Caco-2 (cell line): ENCODE measurements around the gene PFKFB2. TPM values are rescaled to one million over a fixed set of nuclear protein-coding genes. Genes with fewer than 3 reads are reported as not detected.

ENCODE experiments used
- BruUV-seq: library from RNA; stranded (reverse); fragments of 400-500 nt; replicated peaks from 2 replicates; lab custom pipeline; 2021; lab: Mats Ljungman, UMichigan
- CTCF ChIA-PET: fragments of 300-600 bp; sonication (Branson Sonifier 250); formaldehyde crosslinking; loops from one replicate; lab custom pipeline; 2022; ENCODE audit warnings: antibody characterized with exemption; lab: Charles Lee
- POLR2A ChIA-PET: fragments of 300-600 bp; sonication (Branson Sonifier 250); formaldehyde crosslinking; loops from one replicate; lab custom pipeline; 2022; ENCODE audit warnings: antibody characterized with exemption; lab: Charles Lee
- DNase-seq, 2 experiments: peaks; one replicate each; pipeline versions ENCODE4 v3.0.0 to v3.0.0-alpha.2; 2020 to 2022
- H3K27me3 ChIP-seq: replicated peaks from 2 replicates; pipeline ENCODE4 v1.6.0; 2011; ENCODE audit warnings: low read length; ENCODE audit not compliant: control insufficient read depth, insufficient read depth
- H3K36me3 ChIP-seq: 2 replicates; pipeline ENCODE4 v1.5.1; 2011; ENCODE audit warnings: low read length; ENCODE audit not compliant: control insufficient read depth, insufficient read depth
- H3K4me1 ChIP-seq: fragments of 250-450 bp; sonication (Bioruptor Pico); 2 replicates; pipeline ENCODE4 v1.5.1; 2020; ENCODE audit warnings: mild to moderate bottlenecking
- H3K4me3 ChIP-seq: 2 replicates; pipeline ENCODE4 v1.5.1; 2011; ENCODE audit warnings: low read depth, mild to moderate bottlenecking, control low read depth, low read length
- H3K9me3 ChIP-seq: fragments of 250-450 bp; sonication (Bioruptor Pico); 2 replicates; pipeline ENCODE4 v1.5.1; 2020; ENCODE audit warnings: mild to moderate bottlenecking, moderate library complexity
- H3K27ac Mint-ChIP-seq: one replicate; pipeline ENCODE4 v1.8.0; 2022; ENCODE audit warnings: mixed read lengths; ENCODE audit not compliant: unreplicated experiment
- H3K27me3 Mint-ChIP-seq: one replicate; pipeline ENCODE4 v1.8.0; 2022; ENCODE audit warnings: mixed read lengths; ENCODE audit not compliant: insufficient read depth, unreplicated experiment
- H3K36me3 Mint-ChIP-seq: one replicate; pipeline ENCODE4 v1.8.0; 2022; ENCODE audit warnings: mild to moderate bottlenecking, mixed read lengths; ENCODE audit not compliant: insufficient read depth, unreplicated experiment
- H3K4me1 Mint-ChIP-seq: one replicate; pipeline ENCODE4 v1.8.0; 2022; ENCODE audit warnings: low read depth, mixed read lengths; ENCODE audit not compliant: unreplicated experiment
- H3K4me3 Mint-ChIP-seq: one replicate; pipeline ENCODE4 v1.8.0; 2022; ENCODE audit warnings: mild to moderate bottlenecking, moderate library complexity, mixed read lengths; ENCODE audit not compliant: unreplicated experiment
- H3K9me3 Mint-ChIP-seq: one replicate; pipeline ENCODE4 v1.8.0; 2022; ENCODE audit warnings: mixed read lengths; ENCODE audit not compliant: unreplicated experiment
- intact Hi-C: fragments of 100-400 bp; cut with micrococcal nuclease; formaldehyde crosslinking; loops from one replicate; pipeline ENCODE4 v1.10.0; 2022; ENCODE audit not compliant: unreplicated experiment
- total RNA-seq: library from RNA; stranded (reverse); gene quantifications from 2 replicates; pipeline ENCODE4 v1.2.3, GENCODE V29; 2022
- TF ChIP-seq, protein P1 (sequence below), 2 experiments: fragments of 200-600 bp in 1 of 2; IDR thresholded peaks; 1 replicate in 1 of 2; 2 replicates in 1 of 2; pipeline versions ENCODE4 v1.5.1 to v1.8.0; 2011 to 2022; ENCODE audit warnings: antibody characterized with exemption in 1 of 2, control low read depth in 1 of 2, inconsistent platforms in 1 of 2, low read depth in 1 of 2, low read length in 1 of 2, mild to moderate bottlenecking in 1 of 2, moderate library complexity in 1 of 2; ENCODE audit not compliant: insufficient read depth in 1 of 2, severe bottlenecking in 1 of 2, unreplicated experiment in 1 of 2

Gene PFKFB2
- total RNA-seq, 1 experiment from 2014 or later = 38.9 TPM

DNA sequence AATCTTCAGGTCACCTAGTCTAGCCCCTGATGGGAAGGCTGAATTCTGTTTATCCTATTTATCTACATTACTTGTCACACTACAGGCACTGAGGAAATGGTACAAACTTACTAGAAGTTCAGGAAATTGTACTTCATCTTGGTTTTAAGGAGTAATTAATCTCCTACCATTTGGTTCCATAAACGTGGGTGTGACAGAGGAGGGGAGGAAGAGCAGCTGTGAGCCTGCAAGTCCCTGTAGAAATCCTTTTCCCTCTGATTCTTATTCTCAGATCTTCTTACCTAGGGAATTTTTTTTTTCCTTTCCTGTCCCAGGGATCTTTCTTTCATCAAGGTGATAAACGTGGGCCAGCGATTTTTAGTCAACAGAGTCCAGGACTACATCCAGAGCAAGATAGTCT is 14.1 kb downstream of the PFKFB2 start:
- Mint-ChIP-seq H3K4me3 (no peak overlapping the region), H3K27ac (no peak overlapping the region), H3K27me3 (no peaks in the 10 kb centered on the region), H3K9me3 (no peaks in the 10 kb centered on the region), H3K36me3 (peaks cover 41% of the 10 kb centered on the region), H3K4me1 (no peaks in the 10 kb centered on the region)
- Histone ChIP-seq H3K27me3 (no peaks in the 10 kb centered on the region), H3K36me3 (peaks cover 1% of the 10 kb centered on the region; the same call in 1 of the 2 replicates), H3K4me3 (no peak overlapping the region), H3K4me1 (no peaks in the 10 kb centered on the region), H3K9me3 (no peaks in the 10 kb centered on the region)
- no peak for DNase-seq
- no TSS peak for BruUV-seq
- ChIA-PET POLR2A (no interaction called here), CTCF (no interaction called here)
- intact Hi-C loops = no loop called here
- TF ChIP-seq, protein P1, sequence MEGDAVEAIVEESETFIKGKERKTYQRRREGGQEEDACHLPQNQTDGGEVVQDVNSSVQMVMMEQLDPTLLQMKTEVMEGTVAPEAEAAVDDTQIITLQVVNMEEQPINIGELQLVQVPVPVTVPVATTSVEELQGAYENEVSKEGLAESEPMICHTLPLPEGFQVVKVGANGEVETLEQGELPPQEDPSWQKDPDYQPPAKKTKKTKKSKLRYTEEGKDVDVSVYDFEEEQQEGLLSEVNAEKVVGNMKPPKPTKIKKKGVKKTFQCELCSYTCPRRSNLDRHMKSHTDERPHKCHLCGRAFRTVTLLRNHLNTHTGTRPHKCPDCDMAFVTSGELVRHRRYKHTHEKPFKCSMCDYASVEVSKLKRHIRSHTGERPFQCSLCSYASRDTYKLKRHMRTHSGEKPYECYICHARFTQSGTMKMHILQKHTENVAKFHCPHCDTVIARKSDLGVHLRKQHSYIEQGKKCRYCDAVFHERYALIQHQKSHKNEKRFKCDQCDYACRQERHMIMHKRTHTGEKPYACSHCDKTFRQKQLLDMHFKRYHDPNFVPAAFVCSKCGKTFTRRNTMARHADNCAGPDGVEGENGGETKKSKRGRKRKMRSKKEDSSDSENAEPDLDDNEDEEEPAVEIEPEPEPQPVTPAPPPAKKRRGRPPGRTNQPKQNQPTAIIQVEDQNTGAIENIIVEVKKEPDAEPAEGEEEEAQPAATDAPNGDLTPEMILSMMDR (IDR thresholded peaks at IDR 0.05; ENCODE audit: insufficient read depth in 1 of 2, low read depth in 1 of 2, low read length in 1 of 2, severe bottlenecking in 1 of 2, unreplicated experiment in 1 of 2) = no peak

DNA sequence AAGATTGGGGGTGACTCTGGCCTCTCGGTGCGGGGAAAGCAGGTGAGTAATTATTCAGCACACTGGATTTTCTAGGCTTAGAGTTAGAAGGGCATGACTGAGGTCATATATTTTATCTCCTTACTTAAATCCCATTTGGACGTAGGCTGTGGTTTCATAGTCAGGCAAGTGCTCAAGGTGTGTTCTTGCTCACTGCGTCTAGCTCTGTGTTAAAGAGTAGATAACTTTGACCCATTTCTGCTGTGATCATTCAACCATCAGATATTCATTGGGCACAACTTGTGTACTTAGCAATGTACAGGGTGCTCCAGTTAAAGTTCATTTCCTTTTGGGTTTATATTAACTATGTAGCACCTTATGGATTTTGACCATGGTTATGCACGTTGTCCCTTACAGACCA is 14.6 kb downstream of the PFKFB2 start:
- H3K36me3 ChIP-seq = peaks cover 4% of the 10 kb centered on the region
- no peaks in the 10 kb centered on the region for H3K4me1 Mint-ChIP-seq
- POLR2A ChIA-PET = no interaction called here
- no peak for DNase-seq
- TF ChIP-seq, protein P1 (IDR thresholded peaks at IDR 0.05; ENCODE audit: insufficient read depth in 1 of 2, low read depth in 1 of 2, low read length in 1 of 2, severe bottlenecking in 1 of 2, unreplicated experiment in 1 of 2) = no peak
- H3K9me3 ChIP-seq = no peaks in the 10 kb centered on the region
- no TSS peak for BruUV-seq
- no peaks in the 10 kb centered on the region for H3K27me3 Mint-ChIP-seq
- peaks cover 41% of the 10 kb centered on the region for H3K36me3 Mint-ChIP-seq
- no peak overlapping the region for H3K4me3 Mint-ChIP-seq
- H3K9me3 Mint-ChIP-seq = no peaks in the 10 kb centered on the region
- H3K4me1 ChIP-seq = no peaks in the 10 kb centered on the region
- H3K4me3 ChIP-seq = no peak overlapping the region
- intact Hi-C loops = no loop called here
- CTCF ChIA-PET = no interaction called here
- H3K27ac Mint-ChIP-seq = no peak overlapping the region
- no peaks in the 10 kb centered on the region for H3K27me3 ChIP-seq

DNA sequence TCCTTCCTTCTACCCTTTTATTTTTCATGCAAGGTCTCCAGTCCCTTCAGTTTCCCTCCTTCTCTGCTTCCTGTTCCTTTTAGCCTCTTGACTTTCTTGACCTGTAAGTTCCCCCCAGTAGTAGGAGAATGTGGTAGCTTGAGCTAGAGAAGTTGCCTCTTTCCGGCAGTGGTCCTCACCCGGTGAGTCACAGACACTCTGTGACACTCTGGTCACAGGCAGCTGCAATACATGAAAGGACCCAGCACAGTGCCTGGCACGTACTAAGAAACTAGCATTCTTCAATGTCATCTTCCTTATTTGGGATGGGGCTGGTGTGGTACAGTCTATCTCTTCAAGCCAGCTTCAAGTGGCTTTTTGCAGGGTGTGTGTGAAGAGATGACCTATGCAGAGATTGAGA is 16.0 kb downstream of the PFKFB2 start:
- no peak for DNase-seq
- H3K27me3 Mint-ChIP-seq = no peaks in the 10 kb centered on the region
- Histone ChIP-seq H3K4me3 (no peak overlapping the region), H3K4me1 (no peaks in the 10 kb centered on the region), H3K36me3 (peaks cover 3% of the 10 kb centered on the region), H3K27me3 (no peaks in the 10 kb centered on the region), H3K9me3 (no peaks in the 10 kb centered on the region)
- CTCF ChIA-PET = no interaction called here
- no peak overlapping the region for H3K27ac Mint-ChIP-seq
- H3K4me3 Mint-ChIP-seq = no peak overlapping the region
- no TSS peak for BruUV-seq
- H3K36me3 Mint-ChIP-seq = peaks cover 30% of the 10 kb centered on the region
- POLR2A ChIA-PET = interaction anchor here (1.3 kb wide), 1 partner anchor 16 kb away, joined by 4 read pairs; the partner anchor contains the start of gene PFKFB2
- H3K4me1 Mint-ChIP-seq = no peaks in the 10 kb centered on the region
- TF ChIP-seq, protein P1 (IDR thresholded peaks at IDR 0.05; ENCODE audit: insufficient read depth in 1 of 2, low read depth in 1 of 2, low read length in 1 of 2, severe bottlenecking in 1 of 2, unreplicated experiment in 1 of 2) = no peak
- intact Hi-C loops = no loop called here
- no peaks in the 10 kb centered on the region for H3K9me3 Mint-ChIP-seq
